ENCODE measurements around the gene ADGRG6.

DNA sequence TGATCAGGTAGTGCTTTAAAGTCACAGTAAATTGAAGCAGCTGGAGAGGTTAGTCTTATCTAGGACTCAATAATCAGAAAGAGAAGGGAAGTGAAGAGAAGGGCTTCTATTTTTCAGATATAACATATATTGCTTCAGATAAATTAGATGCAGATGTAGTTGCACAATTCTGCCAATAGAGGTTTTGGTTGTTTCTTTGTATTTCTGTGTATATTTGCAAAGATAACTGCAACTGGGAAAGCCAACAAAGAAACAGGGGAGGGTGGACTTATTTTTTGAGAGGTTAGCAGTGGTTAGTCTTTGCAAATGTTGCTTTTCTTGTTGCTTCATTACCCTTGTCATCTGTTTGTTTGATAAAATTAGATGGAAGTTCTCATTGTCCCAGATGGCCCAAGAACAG, 106.6 kb downstream of the ADGRG6 start:
- TF ChIP-seq TARDBP (IDR thresholded peaks at IDR 0.05) (no peak), FOXM1 (IDR thresholded peaks at IDR 0.05; ENCODE audit: borderline replicate concordance) (no peak), BHLHE40 (IDR thresholded peaks at IDR 0.05; ENCODE audit: borderline replicate concordance) (no peak), FOXA1 (IDR thresholded peaks at IDR 0.05) (no peak), FOXK2 (IDR thresholded peaks at IDR 0.05) (no peak), NFRKB (IDR thresholded peaks at IDR 0.05) (no peak), SUZ12 (IDR thresholded peaks at IDR 0.05) (no peak), LEF1 (IDR thresholded peaks at IDR 0.05; ENCODE audit: borderline replicate concordance) (no peak), SP1 (IDR thresholded peaks at IDR 0.05) (no peak), HDGF (IDR thresholded peaks at IDR 0.05; ENCODE audit: borderline replicate concordance) (no peak)
- TF ChIP-seq, protein P1, sequence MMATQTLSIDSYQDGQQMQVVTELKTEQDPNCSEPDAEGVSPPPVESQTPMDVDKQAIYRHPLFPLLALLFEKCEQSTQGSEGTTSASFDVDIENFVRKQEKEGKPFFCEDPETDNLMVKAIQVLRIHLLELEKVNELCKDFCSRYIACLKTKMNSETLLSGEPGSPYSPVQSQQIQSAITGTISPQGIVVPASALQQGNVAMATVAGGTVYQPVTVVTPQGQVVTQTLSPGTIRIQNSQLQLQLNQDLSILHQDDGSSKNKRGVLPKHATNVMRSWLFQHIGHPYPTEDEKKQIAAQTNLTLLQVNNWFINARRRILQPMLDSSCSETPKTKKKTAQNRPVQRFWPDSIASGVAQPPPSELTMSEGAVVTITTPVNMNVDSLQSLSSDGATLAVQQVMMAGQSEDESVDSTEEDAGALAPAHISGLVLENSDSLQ (IDR thresholded peaks at IDR 0.05): no peak

Measured in HEK293T (cell line).